ENCODE results near the gene USP46. TPM values are rescaled to one million over a fixed set of nuclear protein-coding genes. Genes with fewer than 3 reads are reported as not detected.

USP46 gene
- total RNA-seq, 1 donor from 2014 or later: 15.4 TPM

- no peak for ATAC-seq
- Histone ChIP-seq H3K27ac (no peak overlapping the region), H3K4me1 (no peaks in the 10 kb centered on the region), H3K27me3 (no peaks in the 10 kb centered on the region), H3K4me3 (no peak overlapping the region), H3K36me3 (no peaks in the 10 kb centered on the region), H3K9me3 (no peaks in the 10 kb centered on the region)
- intact Hi-C loops (cut with DNase I): no loop called here
- DNase-seq: no peak
- no peak for TF ChIP-seq CTCF (IDR thresholded peaks at IDR 0.05)
Observed at GRCh38 chr4:52576326-52576725, 82.8 kb downstream of the USP46 start.

GRCh38 chr4:52575406-52575805 lies 83.7 kb downstream of the USP46 start:
- intact Hi-C loops (cut with DNase I): no loop called here
- TF ChIP-seq CTCF (IDR thresholded peaks at IDR 0.05): no peak
- ATAC-seq: no peak
- DNase-seq: no peak
- H3K27me3 ChIP-seq: no peaks in the 10 kb centered on the region
- H3K36me3 ChIP-seq: no peaks in the 10 kb centered on the region
- no peaks in the 10 kb centered on the region for H3K9me3 ChIP-seq
- no peak overlapping the region for H3K27ac ChIP-seq
- no peaks in the 10 kb centered on the region for H3K4me1 ChIP-seq
- H3K4me3 ChIP-seq: no peak overlapping the region

- Histone ChIP-seq H3K27ac (no peak overlapping the region), H3K27me3 (no peaks in the 10 kb centered on the region), H3K4me1 (no peaks in the 10 kb centered on the region), H3K4me3 (no peak overlapping the region), H3K9me3 (no peaks in the 10 kb centered on the region), H3K36me3 (no peaks in the 10 kb centered on the region)
- no peak for DNase-seq
- intact Hi-C loops (cut with DNase I): no loop called here
- ATAC-seq: no peak
- no peak for TF ChIP-seq CTCF (IDR thresholded peaks at IDR 0.05)
Observed at GRCh38 chr4:52574036-52574435, 85.1 kb downstream of the USP46 start.

GRCh38 chr4:52573551-52573950 lies 85.5 kb downstream of the USP46 start:
- H3K4me3 ChIP-seq: no peak overlapping the region
- no peaks in the 10 kb centered on the region for H3K27me3 ChIP-seq
- no peak overlapping the region for H3K27ac ChIP-seq
- DNase-seq (no peak), ATAC-seq (peak; percentile 61)
- no peaks in the 10 kb centered on the region for H3K4me1 ChIP-seq
- no peaks in the 10 kb centered on the region for H3K36me3 ChIP-seq
- no peaks in the 10 kb centered on the region for H3K9me3 ChIP-seq
- no peak for TF ChIP-seq CTCF (IDR thresholded peaks at IDR 0.05)
- intact Hi-C loops (cut with DNase I): no loop called here

- ATAC-seq: no peak
- Histone ChIP-seq H3K4me1 (no peaks in the 10 kb centered on the region), H3K9me3 (no peaks in the 10 kb centered on the region), H3K4me3 (no peak overlapping the region), H3K27ac (no peak overlapping the region), H3K27me3 (no peaks in the 10 kb centered on the region), H3K36me3 (no peaks in the 10 kb centered on the region)
- DNase-seq: no peak
- intact Hi-C loops (cut with DNase I): no loop called here
- TF ChIP-seq CTCF (IDR thresholded peaks at IDR 0.05): no peak
Observed at GRCh38 chr4:52572936-52573485, 86.1 kb downstream of the USP46 start.

GRCh38 chr4:52568351-52568750 lies 90.8 kb downstream of the USP46 start:
- H3K36me3 ChIP-seq: no peaks in the 10 kb centered on the region
- intact Hi-C loops (cut with DNase I): no loop called here
- no peak for TF ChIP-seq CTCF (IDR thresholded peaks at IDR 0.05)
- no peaks in the 10 kb centered on the region for H3K27me3 ChIP-seq
- DNase-seq (no peak), ATAC-seq (no peak)
- H3K4me1 ChIP-seq: no peaks in the 10 kb centered on the region
- no peaks in the 10 kb centered on the region for H3K9me3 ChIP-seq
- no peak overlapping the region for H3K4me3 ChIP-seq
- H3K27ac ChIP-seq: no peak overlapping the region
